SK-N-SH (cell line): ENCODE results near the gene SLC13A3. TPM values are rescaled to one million over a fixed set of nuclear protein-coding genes. Genes with fewer than 3 reads are reported as not detected.

ENCODE experiments used
- CTCF ChIA-PET: fragments of 300-600, 350-600 bp; formaldehyde crosslinking; extraction: SDS; loops from one replicate; lab custom pipeline; 2021; lab: Yijun Ruan, JAX
- POLR2A ChIA-PET: fragments of 350-600 bp; sonication (Branson Sonifier 250); formaldehyde crosslinking; extraction: SDS; loops from one replicate; lab custom pipeline; 2020; ENCODE audit warnings: antibody characterized with exemption, inconsistent platforms; lab: Yijun Ruan, JAX
- DNase-seq: peaks from one replicate; pipeline ENCODE4 v3.0.0; 2012
- H2AFZ ChIP-seq: fragments of 200-600 bp; sonication (generic); 2 replicates; pipeline ENCODE4 v1.8.1; 2016; ENCODE audit warnings: antibody characterized with exemption, mild to moderate bottlenecking, low read depth
- H3F3A ChIP-seq: fragments of 200-600 bp; sonication (generic); replicated peaks from 2 replicates; pipeline ENCODE3; 2016; ENCODE audit warnings: antibody characterized with exemption, mild to moderate bottlenecking; ENCODE audit not compliant: insufficient read depth
- H3K27ac ChIP-seq, 2 experiments: fragments of 200-500 bp in 1 of 2; fragments of 200-600 bp in 1 of 2; sonication (Bioruptor generic) in 1 of 2; sonication (generic), shearing (Covaris generic) in 1 of 2; 2 replicates each; pipeline versions ENCODE4 v1.5.1 to v1.6.1; 2014 to 2016; ENCODE audit warnings: low read depth in 2 of 2, inconsistent platforms in 1 of 2, low read length in 1 of 2, mild to moderate bottlenecking in 1 of 2, mixed read lengths in 1 of 2
- H3K27me3 ChIP-seq: fragments of 200-600 bp; sonication (generic), shearing (Covaris generic); 2 replicates; pipeline ENCODE4 v1.6.1; 2016; ENCODE audit warnings: mixed run types; ENCODE audit not compliant: insufficient read depth
- H3K36me3 ChIP-seq, 2 experiments: fragments of 200-500 bp in 1 of 2; fragments of 200-600 bp in 1 of 2; sonication (Bioruptor generic) in 1 of 2; sonication (generic) in 1 of 2; replicated peaks in 1 of 2; 2 replicates each; pipeline versions ENCODE3 to v1.5.1; 2014 to 2016; ENCODE audit warnings: low read length in 1 of 2, mild to moderate bottlenecking in 1 of 2; ENCODE audit not compliant: insufficient read depth in 2 of 2, control insufficient read depth in 1 of 2
- H3K4me1 ChIP-seq, 2 experiments: fragments of 200-500 bp in 1 of 2; fragments of 200-600 bp in 1 of 2; sonication (Bioruptor generic) in 1 of 2; sonication (generic), shearing (Covaris generic) in 1 of 2; 2 replicates each; pipeline versions ENCODE4 v1.5.1 to v1.6.1; 2014 to 2016; ENCODE audit warnings: low read depth in 1 of 2, low read length in 1 of 2, mixed run types in 1 of 2; ENCODE audit not compliant: insufficient read depth in 2 of 2, control insufficient read depth in 1 of 2
- H3K4me2 ChIP-seq: fragments of 200-600 bp; sonication (generic), shearing (Covaris generic); 2 replicates; pipeline ENCODE4 v1.6.1; 2017; ENCODE audit warnings: mixed run types
- H3K4me3 ChIP-seq, 2 experiments: fragments of 200-500 bp in 1 of 2; fragments of 200-600 bp in 1 of 2; sonication (Bioruptor generic) in 1 of 2; sonication (generic), shearing (Covaris generic) in 1 of 2; 2 replicates each; pipeline versions ENCODE4 v1.5.1 to v1.8.1; 2014 to 2016; ENCODE audit warnings: low read depth in 2 of 2, inconsistent platforms in 1 of 2, low read length in 1 of 2, mild to moderate bottlenecking in 1 of 2, mixed read lengths in 1 of 2, moderate library complexity in 1 of 2
- H3K79me2 ChIP-seq: fragments of 200-600 bp; sonication (generic); 2 replicates; pipeline ENCODE4 v1.8.1; 2017; ENCODE audit warnings: mild to moderate bottlenecking; ENCODE audit not compliant: insufficient read depth
- H3K9ac ChIP-seq: fragments of 200-600 bp; sonication (generic); 2 replicates; pipeline ENCODE4 v1.6.1; 2017; ENCODE audit warnings: mixed run types
- H3K9me2 ChIP-seq: fragments of 200-600 bp; sonication (generic); 2 replicates; pipeline ENCODE4 v1.6.1; 2017; ENCODE audit warnings: mixed run types
- H3K9me3 ChIP-seq: fragments of 200-600 bp; sonication (generic); 2 replicates; pipeline ENCODE4 v1.6.1; 2017; ENCODE audit warnings: mixed run types, mild to moderate bottlenecking, moderate library complexity
- H4K20me1 ChIP-seq: fragments of 200-600 bp; sonication (generic); 2 replicates; pipeline ENCODE4 v1.6.1; 2017; ENCODE audit warnings: mild to moderate bottlenecking, mixed run types; ENCODE audit not compliant: insufficient read depth
- CHD2 ChIP-seq: fragments of 150-350 bp; IDR thresholded peaks from 2 replicates; pipeline ENCODE4 v1.6.1; 2018; ENCODE audit warnings: low read length; ENCODE audit not compliant: partially characterized antibody
- EP300 ChIP-seq, 2 experiments: IDR thresholded peaks; 2 replicates each; pipeline versions ENCODE4 v1.4.0 to v1.6.1; 2012; ENCODE audit warnings: borderline replicate concordance in 1 of 2, low read depth in 1 of 2, low read length in 1 of 2
- GABPA ChIP-seq: IDR thresholded peaks from 2 replicates; pipeline ENCODE4 v1.4.0; 2012; ENCODE audit warnings: low read depth, mild to moderate bottlenecking
- GATA2 ChIP-seq: sonication (generic); formaldehyde crosslinking; IDR thresholded peaks from 2 replicates; pipeline ENCODE4 v1.5.0; 2020; ENCODE audit warnings: mild to moderate bottlenecking, missing genetic modification reagents
- NFIC ChIP-seq: IDR thresholded peaks from 2 replicates; pipeline ENCODE4 v1.4.0; 2012; ENCODE audit warnings: borderline replicate concordance
- RXRA ChIP-seq: IDR thresholded peaks from 2 replicates; pipeline ENCODE4 v1.4.0; 2012; ENCODE audit warnings: low read depth, mild to moderate bottlenecking, borderline replicate concordance
- TAF1 ChIP-seq: IDR thresholded peaks from 2 replicates; pipeline ENCODE4 v1.6.1; 2012; ENCODE audit warnings: low read depth, mild to moderate bottlenecking, low read length, moderate library complexity, borderline replicate concordance
- TCF12 ChIP-seq: IDR thresholded peaks from 2 replicates; pipeline ENCODE4 v1.4.0; 2012
- TEAD4 ChIP-seq: IDR thresholded peaks from 2 replicates; pipeline ENCODE4 v1.4.0; 2012; ENCODE audit warnings: mild to moderate bottlenecking, borderline replicate concordance; ENCODE audit not compliant: insufficient read depth
- USF1 ChIP-seq: IDR thresholded peaks from 2 replicates; pipeline ENCODE4 v1.4.0; 2012; ENCODE audit warnings: low read depth, borderline replicate concordance
- USF2 ChIP-seq: fragments of 150-350 bp; IDR thresholded peaks from 2 replicates; pipeline ENCODE4 v1.6.1; 2017; ENCODE audit warnings: antibody characterized with exemption, low read length, low read depth, borderline replicate concordance
- YY1 ChIP-seq: IDR thresholded peaks from 2 replicates; pipeline ENCODE4 v1.4.0; 2012; ENCODE audit warnings: low read depth, mild to moderate bottlenecking
- WGBS: methylation state at CpG from one replicate; pipeline ENCODE4 v1.1.6; 2017; ENCODE audit warnings: low lambda C conversion rate; 5-methylcytosine and 5-hydroxymethylcytosine counted together
- polyA plus RNA-seq, 3 experiments: library from polyadenylated mRNA; depleted of rRNA; stranded (reverse); fragments of >200 nt; gene quantifications; 2 replicates each; pipeline ENCODE4 v1.2.3, GENCODE V29; 2012
- TF ChIP-seq, protein P1 (sequence below): IDR thresholded peaks from 2 replicates; pipeline ENCODE4 v1.6.1; 2012; ENCODE audit warnings: mild to moderate bottlenecking, low read depth, low read length, moderate library complexity
- TF ChIP-seq, protein P2 (sequence below): IDR thresholded peaks from 2 replicates; pipeline ENCODE4 v1.4.0; 2012; ENCODE audit warnings: low read depth, borderline replicate concordance

SLC13A3 gene
- polyA plus RNA-seq, 1 of the 3 experiments (the other 2 are of a cell fraction) = 0.10 TPM

DNA sequence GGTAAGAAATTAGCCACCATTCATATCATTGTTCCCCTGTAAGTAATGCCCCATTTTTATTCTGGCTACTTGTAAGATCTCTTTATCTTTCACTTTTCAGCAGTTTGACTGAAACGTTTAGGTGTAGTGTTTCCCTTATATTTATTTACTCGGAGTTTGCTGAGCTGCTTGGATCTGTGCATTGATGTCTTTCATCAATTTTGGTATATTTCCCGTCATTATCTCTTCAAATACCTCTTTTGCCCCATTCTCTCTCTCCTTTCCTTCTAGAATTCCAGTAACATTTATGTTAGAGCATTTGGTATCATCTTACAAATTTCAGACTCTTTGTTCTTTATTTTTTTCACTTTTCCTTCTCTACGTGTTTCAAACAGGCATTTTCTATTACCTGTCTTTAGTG, 9.2 kb upstream of the SLC13A3 start:
- no peak for TF ChIP-seq GATA2
- no peak for TF ChIP-seq TAF1
- no peak for TF ChIP-seq GABPA
- no peak for TF ChIP-seq TEAD4
- TF ChIP-seq, all 33 proteins: peak for 0
- DNase-seq = no peak
- Histone ChIP-seq H3K27me3 (no peaks in the 10 kb centered on the region), H3K9me2 (no peaks in the 10 kb centered on the region), H2AFZ (no peak overlapping the region), H3K36me3 (no peaks in the 10 kb centered on the region), H3K9ac (no peak overlapping the region), H3K27ac (no peak overlapping the region), H4K20me1 (no peaks in the 10 kb centered on the region), H3F3A (no peaks in the 10 kb centered on the region), H3K4me1 (no peaks in the 10 kb centered on the region), H3K4me2 (no peak overlapping the region), H3K79me2 (no peaks in the 10 kb centered on the region), H3K4me3 (no peak overlapping the region), H3K9me3 (no peaks in the 10 kb centered on the region)
- CTCF ChIA-PET = no interaction called here
- POLR2A ChIA-PET = no interaction called here
- 36% methylated on average over 4 of the region's 4 CpGs for WGBS

- DNase-seq = no peak
- H3K4me2 ChIP-seq = no peak overlapping the region
- CTCF ChIA-PET = interaction anchor here (0.9 kb wide), 1 partner anchor 18 kb away, joined by 3 read pairs; no protein-coding TSS in a partner anchor
Measured at GRCh38 chr20:46657618-46658017, 6.4 kb upstream of the SLC13A3 start.

GRCh38 chr20:46657137-46657536, 5.9 kb upstream of the SLC13A3 start:
- WGBS = 63% methylated on average over 8 of the region's 8 CpGs
- TF ChIP-seq CHD2 (no peak), USF2 (no peak), GABPA (no peak), RXRA (no peak), YY1 (no peak), EP300 (IDR thresholded peaks at IDR 0.05; ENCODE audit: borderline replicate concordance in 1 of 2, low read depth in 1 of 2, low read length in 1 of 2) (no peak), TAF1 (no peak)
- TF ChIP-seq, protein P1, sequence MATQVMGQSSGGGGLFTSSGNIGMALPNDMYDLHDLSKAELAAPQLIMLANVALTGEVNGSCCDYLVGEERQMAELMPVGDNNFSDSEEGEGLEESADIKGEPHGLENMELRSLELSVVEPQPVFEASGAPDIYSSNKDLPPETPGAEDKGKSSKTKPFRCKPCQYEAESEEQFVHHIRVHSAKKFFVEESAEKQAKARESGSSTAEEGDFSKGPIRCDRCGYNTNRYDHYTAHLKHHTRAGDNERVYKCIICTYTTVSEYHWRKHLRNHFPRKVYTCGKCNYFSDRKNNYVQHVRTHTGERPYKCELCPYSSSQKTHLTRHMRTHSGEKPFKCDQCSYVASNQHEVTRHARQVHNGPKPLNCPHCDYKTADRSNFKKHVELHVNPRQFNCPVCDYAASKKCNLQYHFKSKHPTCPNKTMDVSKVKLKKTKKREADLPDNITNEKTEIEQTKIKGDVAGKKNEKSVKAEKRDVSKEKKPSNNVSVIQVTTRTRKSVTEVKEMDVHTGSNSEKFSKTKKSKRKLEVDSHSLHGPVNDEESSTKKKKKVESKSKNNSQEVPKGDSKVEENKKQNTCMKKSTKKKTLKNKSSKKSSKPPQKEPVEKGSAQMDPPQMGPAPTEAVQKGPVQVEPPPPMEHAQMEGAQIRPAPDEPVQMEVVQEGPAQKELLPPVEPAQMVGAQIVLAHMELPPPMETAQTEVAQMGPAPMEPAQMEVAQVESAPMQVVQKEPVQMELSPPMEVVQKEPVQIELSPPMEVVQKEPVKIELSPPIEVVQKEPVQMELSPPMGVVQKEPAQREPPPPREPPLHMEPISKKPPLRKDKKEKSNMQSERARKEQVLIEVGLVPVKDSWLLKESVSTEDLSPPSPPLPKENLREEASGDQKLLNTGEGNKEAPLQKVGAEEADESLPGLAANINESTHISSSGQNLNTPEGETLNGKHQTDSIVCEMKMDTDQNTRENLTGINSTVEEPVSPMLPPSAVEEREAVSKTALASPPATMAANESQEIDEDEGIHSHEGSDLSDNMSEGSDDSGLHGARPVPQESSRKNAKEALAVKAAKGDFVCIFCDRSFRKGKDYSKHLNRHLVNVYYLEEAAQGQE = no peak
- TF ChIP-seq, protein P2, sequence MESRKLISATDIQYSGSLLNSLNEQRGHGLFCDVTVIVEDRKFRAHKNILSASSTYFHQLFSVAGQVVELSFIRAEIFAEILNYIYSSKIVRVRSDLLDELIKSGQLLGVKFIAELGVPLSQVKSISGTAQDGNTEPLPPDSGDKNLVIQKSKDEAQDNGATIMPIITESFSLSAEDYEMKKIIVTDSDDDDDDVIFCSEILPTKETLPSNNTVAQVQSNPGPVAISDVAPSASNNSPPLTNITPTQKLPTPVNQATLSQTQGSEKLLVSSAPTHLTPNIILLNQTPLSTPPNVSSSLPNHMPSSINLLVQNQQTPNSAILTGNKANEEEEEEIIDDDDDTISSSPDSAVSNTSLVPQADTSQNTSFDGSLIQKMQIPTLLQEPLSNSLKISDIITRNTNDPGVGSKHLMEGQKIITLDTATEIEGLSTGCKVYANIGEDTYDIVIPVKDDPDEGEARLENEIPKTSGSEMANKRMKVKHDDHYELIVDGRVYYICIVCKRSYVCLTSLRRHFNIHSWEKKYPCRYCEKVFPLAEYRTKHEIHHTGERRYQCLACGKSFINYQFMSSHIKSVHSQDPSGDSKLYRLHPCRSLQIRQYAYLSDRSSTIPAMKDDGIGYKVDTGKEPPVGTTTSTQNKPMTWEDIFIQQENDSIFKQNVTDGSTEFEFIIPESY = no peak

More at GRCh38 chr20:46657618-46658017, 6.4 kb upstream of the SLC13A3 start:
- TF ChIP-seq TCF12 (no peak), USF1 (no peak), NFIC (no peak)
- TF ChIP-seq, all 33 proteins: peak for 0
- Histone ChIP-seq H3K9ac (no peak overlapping the region), H3K9me2 (no peaks in the 10 kb centered on the region), H3K4me3 (no peak overlapping the region), H3K4me1 (no peaks in the 10 kb centered on the region), H2AFZ (no peak overlapping the region), H3K9me3 (no peaks in the 10 kb centered on the region), H3K36me3 (no peaks in the 10 kb centered on the region), H3K27ac (no peak overlapping the region), H4K20me1 (no peaks in the 10 kb centered on the region), H3K27me3 (no peaks in the 10 kb centered on the region), H3F3A (no peaks in the 10 kb centered on the region), H3K79me2 (no peaks in the 10 kb centered on the region)
- 36% methylated on average over 7 of the region's 7 CpGs for WGBS
- POLR2A ChIA-PET = no interaction called here

More at GRCh38 chr20:46657137-46657536, 5.9 kb upstream of the SLC13A3 start:
- ChIA-PET POLR2A (no interaction called here), CTCF (interaction anchor here (0.9 kb wide), 1 partner anchor 17 kb away, joined by 3 read pairs; no protein-coding TSS in a partner anchor)
- Histone ChIP-seq H4K20me1 (no peaks in the 10 kb centered on the region), H3K9ac (no peak overlapping the region), H3K79me2 (no peaks in the 10 kb centered on the region), H3K9me3 (no peaks in the 10 kb centered on the region), H3K4me3 (no peak overlapping the region), H2AFZ (no peak overlapping the region), H3F3A (no peaks in the 10 kb centered on the region), H3K9me2 (no peaks in the 10 kb centered on the region), H3K36me3 (no peaks in the 10 kb centered on the region), H3K27ac (no peak overlapping the region), H3K4me1 (no peaks in the 10 kb centered on the region), H3K27me3 (no peaks in the 10 kb centered on the region), H3K4me2 (no peak overlapping the region)
- DNase-seq = no peak
